ENCODE data around the gene BMP3. TPM values are rescaled to one million over a fixed set of nuclear protein-coding genes. Genes with fewer than 3 reads are reported as not detected.

BMP3 gene, protein sequence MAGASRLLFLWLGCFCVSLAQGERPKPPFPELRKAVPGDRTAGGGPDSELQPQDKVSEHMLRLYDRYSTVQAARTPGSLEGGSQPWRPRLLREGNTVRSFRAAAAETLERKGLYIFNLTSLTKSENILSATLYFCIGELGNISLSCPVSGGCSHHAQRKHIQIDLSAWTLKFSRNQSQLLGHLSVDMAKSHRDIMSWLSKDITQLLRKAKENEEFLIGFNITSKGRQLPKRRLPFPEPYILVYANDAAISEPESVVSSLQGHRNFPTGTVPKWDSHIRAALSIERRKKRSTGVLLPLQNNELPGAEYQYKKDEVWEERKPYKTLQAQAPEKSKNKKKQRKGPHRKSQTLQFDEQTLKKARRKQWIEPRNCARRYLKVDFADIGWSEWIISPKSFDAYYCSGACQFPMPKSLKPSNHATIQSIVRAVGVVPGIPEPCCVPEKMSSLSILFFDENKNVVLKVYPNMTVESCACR
- total RNA-seq, result under 0.01 and 0.17 TPM in 2 replicates

DNA sequence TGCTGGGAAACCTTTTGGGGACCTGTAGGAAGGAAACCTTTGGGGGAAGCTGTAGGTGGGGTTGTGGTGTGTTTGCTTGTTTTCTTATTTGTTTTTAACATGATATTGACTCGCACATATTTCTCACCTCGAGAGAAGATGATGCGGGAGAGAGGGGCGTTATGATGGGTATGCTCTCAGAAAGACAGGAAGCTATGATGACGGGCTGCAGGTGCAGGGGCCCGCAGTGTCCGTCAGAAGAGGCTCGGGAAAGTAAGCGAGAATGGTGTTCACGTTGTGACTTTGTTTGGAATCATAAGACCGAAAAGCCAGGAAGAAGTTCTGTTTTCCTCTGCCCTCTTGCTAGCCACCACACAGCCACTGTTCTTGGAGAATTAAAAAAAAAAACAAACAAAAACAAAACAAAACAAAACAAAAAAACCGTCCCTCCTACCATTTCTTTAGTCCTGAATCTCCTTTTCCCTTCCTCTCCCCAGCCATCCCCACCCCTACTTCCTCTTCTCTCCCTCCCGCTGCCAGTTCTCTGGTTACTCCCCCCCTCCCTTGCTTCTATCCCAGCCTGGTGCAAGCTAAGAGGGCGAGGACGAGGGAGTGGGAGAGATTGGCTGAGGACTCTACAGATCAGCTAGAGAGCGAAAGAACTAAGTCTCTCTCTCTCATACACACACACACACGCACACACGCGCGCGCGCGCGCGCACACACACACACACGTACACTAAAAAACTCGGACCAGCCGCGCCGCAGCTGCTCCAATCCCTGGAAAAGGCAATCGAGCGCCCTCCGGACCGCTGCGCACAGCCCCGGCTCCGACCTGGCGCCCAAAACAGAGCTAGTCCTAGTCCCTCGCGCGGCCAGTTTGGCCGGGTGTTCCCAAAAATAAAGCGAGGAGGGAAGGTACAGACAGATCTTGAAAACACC is at the start of gene BMP3:
Gene BMP3, plus strand, starts transcription at position 648 of the 920 bp plus-strand sequence. CDS start 577 bp downstream, outside the sequence.

Other genes starting within 250 kb of the BMP3 start
- 23.3 and 41.9 TPM in 2 replicates for gene PRKG2, start 184.5 kb downstream of the BMP3 start, total RNA-seq

Data from smooth muscle cell of trachea (primary cell).